ENCODE results near the gene MFAP4.

Gene MFAP4

GRCh38 chr17:19347323-19348080, 39.5 kb downstream of the MFAP4 start:
- DNase-seq = no peak

- no peak for DNase-seq
Measured at GRCh38 chr17:19346351-19347255, 40.4 kb downstream of the MFAP4 start.

- DNase-seq = no peak
Measured at GRCh38 chr17:19345486-19346350, 41.3 kb downstream of the MFAP4 start.

GRCh38 chr17:19345067-19345460, 41.9 kb downstream of the MFAP4 start:
- no peak for DNase-seq

- DNase-seq = no peak
Measured at GRCh38 chr17:19344311-19345066, 42.5 kb downstream of the MFAP4 start.

- no peak for DNase-seq
Measured at GRCh38 chr17:19343671-19344151, 43.3 kb downstream of the MFAP4 start.

GRCh38 chr17:19343256-19343630, 43.7 kb downstream of the MFAP4 start:
- DNase-seq = no peak

- no peak for DNase-seq
Measured at GRCh38 chr17:19342611-19343255, 44.3 kb downstream of the MFAP4 start.

- no peak for DNase-seq
Measured at GRCh38 chr17:19341641-19342610, 45.1 kb downstream of the MFAP4 start.

GRCh38 chr17:19341211-19341631, 45.8 kb downstream of the MFAP4 start:
- no peak for DNase-seq

- DNase-seq = no peak
Measured at GRCh38 chr17:19339341-19339815, 47.6 kb downstream of the MFAP4 start.

- peak; percentile 54 to 56 for DNase-seq
Measured at GRCh38 chr17:19338031-19338990, 48.7 kb downstream of the MFAP4 start.

- no peak for DNase-seq
Measured at GRCh38 chr17:19337712-19338023, 49.3 kb downstream of the MFAP4 start.

- DNase-seq = no peak
Measured at GRCh38 chr17:19336938-19337711, 49.9 kb downstream of the MFAP4 start.

- DNase-seq = no peak
Measured at GRCh38 chr17:19335951-19336631, 50.9 kb downstream of the MFAP4 start.

GRCh38 chr17:19334331-19334730, 52.7 kb downstream of the MFAP4 start:
- DNase-seq = no peak

GRCh38 chr17:19333736-19334290, 53.2 kb downstream of the MFAP4 start:
- no peak for DNase-seq
